Dendritic cell treated with granulocyte-macrophage colony-stimulating factor and Interleukin-4, amounts not matched to agents 40 ng/mL and 50 ng/mL, for 4 days (primary cell): ENCODE results near the gene CREBBP.

ENCODE experiments used
- H3K27ac Mint-ChIP-seq: one replicate; pipeline ENCODE4 v1.8.0; 2022; ENCODE audit warnings: mild to moderate bottlenecking, mixed read lengths
- H3K27me3 Mint-ChIP-seq: one replicate; pipeline ENCODE4 v1.8.0; 2022; ENCODE audit warnings: mild to moderate bottlenecking, mixed read lengths
- H3K36me3 Mint-ChIP-seq: one replicate; pipeline ENCODE4 v1.8.0; 2022; ENCODE audit warnings: low read depth, mixed read lengths
- H3K4me1 Mint-ChIP-seq: one replicate; pipeline ENCODE4 v1.8.0; 2022; ENCODE audit warnings: low read depth, mixed read lengths
- H3K4me3 Mint-ChIP-seq: one replicate; pipeline ENCODE4 v1.8.0; 2022; ENCODE audit warnings: mild to moderate bottlenecking, moderate library complexity, mixed read lengths
- H3K9me3 Mint-ChIP-seq: one replicate; pipeline ENCODE4 v1.8.0; 2022; ENCODE audit warnings: mixed read lengths
- intact Hi-C: fragments of 100-400 bp; cut with micrococcal nuclease; formaldehyde crosslinking; loops from one replicate; pipeline ENCODE4 v1.15.0; 2022

Gene CREBBP

DNA sequence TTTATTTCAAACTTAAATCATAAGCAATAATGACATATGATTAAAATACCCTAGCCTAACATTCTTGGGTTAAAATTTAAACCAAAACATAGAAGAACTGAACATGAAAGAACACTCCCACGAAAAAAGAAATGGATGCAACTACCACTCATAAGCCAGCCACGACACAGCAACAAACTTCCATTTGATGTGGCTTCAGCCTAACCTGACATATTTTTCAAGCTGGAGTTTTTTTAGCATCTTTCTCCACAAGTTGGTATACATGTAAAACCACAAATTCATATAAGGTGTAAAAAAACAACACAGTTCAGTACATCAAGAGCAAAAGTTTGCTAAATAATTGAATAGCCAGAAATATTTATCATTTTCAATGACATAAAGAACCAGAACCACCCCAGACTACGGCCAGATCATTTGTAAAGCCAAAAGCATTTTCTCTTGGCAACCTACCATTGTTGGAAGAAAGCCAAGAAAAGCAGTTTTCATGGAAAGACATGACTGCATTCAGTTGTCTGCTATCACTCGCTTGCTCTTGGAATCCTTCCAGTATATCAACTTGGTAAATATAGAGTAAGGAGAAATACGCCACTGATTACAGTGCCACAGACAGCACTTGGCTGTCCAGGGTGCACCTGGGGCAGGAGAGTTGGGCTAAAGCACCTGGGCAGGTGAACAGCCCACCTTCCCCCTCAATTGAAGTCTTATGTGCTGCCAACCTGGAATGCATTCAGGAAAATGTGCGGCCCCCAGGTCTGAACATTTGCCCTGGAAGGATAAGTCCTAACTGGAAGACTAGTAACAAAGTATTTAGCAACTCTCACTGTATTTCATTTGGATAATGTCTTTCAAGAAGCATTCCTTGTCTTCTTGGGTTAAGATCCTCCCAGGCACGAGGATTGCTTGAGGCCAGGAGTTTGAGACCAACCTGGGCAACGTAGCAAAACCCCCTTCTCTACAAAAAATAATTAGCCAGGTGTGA is 60.5 kb downstream of the CREBBP start:
- Mint-ChIP-seq H3K4me1 (peaks cover 86% of the 10 kb centered on the region), H3K9me3 (no peaks in the 10 kb centered on the region), H3K4me3 (no peak overlapping the region), H3K27ac (no peak overlapping the region), H3K27me3 (no peaks in the 10 kb centered on the region), H3K36me3 (peaks cover 16% of the 10 kb centered on the region)
- intact Hi-C loops: no loop called here

DNA sequence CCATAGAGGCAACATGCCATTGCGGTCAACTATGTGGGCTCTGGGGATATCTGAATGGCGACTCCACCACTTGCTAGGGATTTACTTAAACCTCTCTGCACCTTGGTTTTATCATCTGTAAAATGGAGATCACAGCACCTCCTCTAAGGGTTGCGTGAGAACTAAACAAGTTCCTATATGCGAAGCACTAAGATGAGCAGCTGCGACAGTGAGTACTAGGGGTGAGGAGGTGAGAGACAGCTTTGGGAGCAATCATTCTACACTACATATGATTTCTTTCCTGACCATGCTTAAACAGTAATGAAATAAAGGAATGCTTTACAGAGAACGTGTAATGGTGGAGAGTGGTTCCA is 61.4 kb downstream of the CREBBP start:
- H3K27ac Mint-ChIP-seq: no peak overlapping the region
- H3K9me3 Mint-ChIP-seq: no peaks in the 10 kb centered on the region
- H3K27me3 Mint-ChIP-seq: no peaks in the 10 kb centered on the region
- peaks cover 17% of the 10 kb centered on the region for H3K36me3 Mint-ChIP-seq
- no peak overlapping the region for H3K4me3 Mint-ChIP-seq
- peaks cover 80% of the 10 kb centered on the region for H3K4me1 Mint-ChIP-seq
- intact Hi-C loops: no loop called here

DNA sequence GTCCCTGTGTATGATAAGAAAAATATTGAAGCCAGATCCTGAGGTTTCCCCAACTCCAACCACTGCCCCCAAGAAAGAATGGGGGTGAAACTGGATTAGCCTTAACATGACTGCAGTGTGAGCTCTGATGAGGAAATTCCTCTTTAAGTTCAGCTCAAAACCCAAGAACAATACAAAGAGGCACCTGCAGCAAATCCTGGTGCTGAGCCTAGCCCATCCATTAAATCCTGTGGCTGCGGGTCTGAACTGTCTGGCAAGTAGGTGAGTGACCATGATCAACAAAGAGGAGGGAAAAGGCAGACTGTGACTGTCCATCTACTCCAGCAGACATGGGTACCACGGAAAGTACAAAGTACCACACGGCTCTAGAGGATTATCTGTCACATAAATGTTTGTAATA is 64.2 kb downstream of the CREBBP start:
- no peaks in the 10 kb centered on the region for H3K27me3 Mint-ChIP-seq
- H3K4me1 Mint-ChIP-seq: peaks cover 62% of the 10 kb centered on the region
- intact Hi-C loops: no loop called here
- peak overlapping the region; percentile 60 for H3K27ac Mint-ChIP-seq
- no peaks in the 10 kb centered on the region for H3K9me3 Mint-ChIP-seq
- H3K4me3 Mint-ChIP-seq: no peak overlapping the region
- H3K36me3 Mint-ChIP-seq: peaks cover 20% of the 10 kb centered on the region

DNA sequence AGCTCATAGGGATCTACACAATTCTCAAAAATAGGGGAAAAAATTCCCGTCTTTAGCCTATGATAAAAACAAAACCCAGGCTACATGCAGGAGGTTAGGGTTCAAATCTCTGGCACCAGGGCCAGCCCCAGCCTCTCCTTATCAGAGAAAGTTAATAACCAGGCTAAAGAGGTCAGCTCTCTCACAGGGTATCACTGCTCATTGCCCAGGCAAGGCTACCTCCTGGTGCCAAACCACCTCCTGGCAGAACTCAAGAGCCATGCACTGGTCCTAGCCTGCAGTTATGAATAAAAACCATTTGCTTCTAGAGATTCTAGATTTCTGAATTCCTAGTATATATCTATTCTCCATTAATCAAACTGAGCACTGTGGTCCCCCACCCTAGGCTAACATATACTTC is 65.8 kb downstream of the CREBBP start:
- peaks cover 57% of the 10 kb centered on the region for H3K4me1 Mint-ChIP-seq
- H3K9me3 Mint-ChIP-seq: no peaks in the 10 kb centered on the region
- intact Hi-C loops: no loop called here
- no peaks in the 10 kb centered on the region for H3K27me3 Mint-ChIP-seq
- no peak overlapping the region for H3K4me3 Mint-ChIP-seq
- no peak overlapping the region for H3K27ac Mint-ChIP-seq
- peaks cover 35% of the 10 kb centered on the region for H3K36me3 Mint-ChIP-seq

DNA sequence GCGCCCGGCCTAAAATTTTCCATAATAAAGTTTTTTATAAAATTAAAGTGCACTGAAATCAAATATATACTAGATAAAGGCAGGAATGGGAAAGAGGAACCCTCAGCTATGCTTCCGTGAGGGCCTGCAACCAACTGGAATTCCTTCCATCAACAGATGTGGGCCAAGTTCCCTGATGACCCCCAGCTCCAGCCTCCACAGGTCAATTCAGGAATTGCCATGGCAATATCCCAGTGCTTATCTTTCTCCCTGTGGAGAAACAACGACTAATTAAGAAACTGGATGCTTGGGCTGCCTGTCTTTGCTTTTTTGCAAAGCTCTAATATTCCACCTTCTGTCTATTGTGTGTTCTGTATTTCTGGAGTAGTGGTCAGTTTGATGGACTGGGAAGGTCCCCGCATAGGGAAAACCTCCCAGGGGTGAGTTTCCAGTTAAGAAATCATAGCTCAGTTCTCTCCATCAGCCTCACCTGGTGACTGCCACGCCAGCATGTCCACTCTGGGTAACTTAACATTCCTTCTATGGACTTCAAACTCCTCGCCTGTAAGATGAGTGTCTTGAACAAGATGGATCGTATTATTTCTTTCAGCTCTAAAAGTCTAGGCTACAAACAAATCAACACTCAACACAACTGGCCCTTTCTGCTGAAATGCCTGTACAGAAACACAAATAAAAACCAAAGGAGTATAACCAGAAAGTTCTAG is 67.9 kb downstream of the CREBBP start:
- intact Hi-C loops: no loop called here
- Mint-ChIP-seq H3K27me3 (no peaks in the 10 kb centered on the region), H3K27ac (no peak overlapping the region), H3K9me3 (no peaks in the 10 kb centered on the region), H3K36me3 (peaks cover 56% of the 10 kb centered on the region), H3K4me3 (no peak overlapping the region), H3K4me1 (peaks cover 52% of the 10 kb centered on the region)

DNA sequence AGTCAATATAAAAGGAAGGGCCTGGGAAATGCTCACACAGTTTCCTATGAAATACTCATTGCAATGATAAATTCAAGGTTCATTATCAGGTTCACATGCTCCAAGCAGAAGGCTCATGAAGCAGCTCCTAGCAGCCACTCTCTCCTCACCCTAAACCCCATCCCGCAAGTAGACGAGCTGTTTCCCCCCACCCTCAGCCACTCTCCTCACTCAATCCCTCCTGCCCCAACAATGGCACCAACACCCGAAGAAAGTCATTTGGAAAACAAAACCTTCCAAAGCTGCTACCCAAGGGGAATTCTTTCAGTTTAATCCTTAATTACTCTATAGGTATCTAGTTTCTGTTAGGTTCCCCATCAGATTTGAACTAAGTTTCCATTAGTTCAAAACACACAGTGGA is 69.7 kb downstream of the CREBBP start:
- no peak overlapping the region for H3K27ac Mint-ChIP-seq
- no peaks in the 10 kb centered on the region for H3K27me3 Mint-ChIP-seq
- H3K36me3 Mint-ChIP-seq: peaks cover 68% of the 10 kb centered on the region
- H3K9me3 Mint-ChIP-seq: no peaks in the 10 kb centered on the region
- H3K4me3 Mint-ChIP-seq: no peak overlapping the region
- intact Hi-C loops: no loop called here
- H3K4me1 Mint-ChIP-seq: peaks cover 52% of the 10 kb centered on the region

DNA sequence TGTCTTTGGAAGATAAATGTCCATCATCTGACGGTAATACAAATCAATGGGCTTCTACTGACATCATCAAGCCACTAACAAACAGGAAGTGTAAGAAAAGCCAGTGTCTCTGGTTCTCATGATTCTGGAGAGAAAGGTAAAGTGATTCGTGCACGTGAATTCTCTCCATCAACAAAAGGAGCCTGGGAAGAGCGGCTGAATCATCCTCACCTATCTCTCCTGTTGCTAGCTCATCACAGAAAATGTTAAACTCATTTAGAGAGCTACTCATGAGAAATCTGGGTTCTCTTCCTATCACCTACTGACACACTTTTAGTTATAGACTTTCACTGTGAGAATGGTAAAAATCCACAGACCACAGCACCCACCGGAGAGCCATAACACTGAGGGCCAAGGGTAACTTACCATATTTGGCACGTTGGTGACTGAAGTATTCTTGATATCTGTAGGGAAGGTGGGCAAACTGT is 70.3 kb downstream of the CREBBP start:
- H3K4me1 Mint-ChIP-seq: peaks cover 58% of the 10 kb centered on the region

DNA sequence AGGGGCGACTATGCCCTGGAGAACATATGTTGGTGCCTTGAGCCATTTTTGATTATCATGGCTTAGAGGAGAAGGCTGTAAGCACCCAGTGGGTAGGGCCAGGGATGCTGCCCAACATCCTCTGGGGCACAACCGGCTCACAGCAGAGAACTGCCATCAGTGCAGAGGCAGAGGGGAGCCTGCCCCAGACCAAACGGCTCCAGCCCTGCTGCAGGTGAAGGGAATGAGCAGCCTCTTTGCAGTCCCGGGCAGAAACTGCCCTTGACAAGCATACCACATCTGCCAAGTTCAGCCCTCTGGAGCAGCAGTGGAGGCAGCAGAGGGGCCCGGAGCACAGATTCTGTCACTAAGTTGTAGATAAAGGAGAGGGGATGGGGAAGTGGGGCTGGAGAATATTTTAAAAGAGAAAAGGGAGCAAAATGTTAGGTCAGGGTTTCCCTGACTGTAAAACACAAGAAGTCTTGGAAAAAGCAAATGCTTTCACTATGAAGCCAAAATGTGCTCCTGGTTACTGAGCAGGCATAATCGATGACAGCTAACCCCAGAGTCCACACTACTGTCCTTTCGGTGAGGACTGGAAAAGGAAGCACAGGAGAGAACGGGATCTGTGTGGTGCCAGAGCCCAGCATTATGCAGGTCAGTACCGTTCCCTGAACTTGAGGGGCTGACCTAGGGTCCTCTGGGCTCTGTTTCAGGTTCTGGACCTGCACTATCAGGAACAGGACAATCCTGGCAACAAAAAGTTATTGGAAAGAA is 72.0 kb downstream of the CREBBP start:
- Mint-ChIP-seq H3K4me1 (peaks cover 66% of the 10 kb centered on the region), H3K27me3 (no peaks in the 10 kb centered on the region), H3K27ac (peak overlapping the region; percentile 9), H3K9me3 (no peaks in the 10 kb centered on the region), H3K36me3 (peaks cover 76% of the 10 kb centered on the region), H3K4me3 (no peak overlapping the region)
- intact Hi-C loops: no loop called here

More for the DNA sequence above, 70.3 kb downstream of the CREBBP start:
- Mint-ChIP-seq H3K9me3 (no peaks in the 10 kb centered on the region), H3K27me3 (no peaks in the 10 kb centered on the region), H3K36me3 (peaks cover 73% of the 10 kb centered on the region), H3K4me3 (no peak overlapping the region), H3K27ac (no peak overlapping the region)
- intact Hi-C loops: no loop called here

DNA sequence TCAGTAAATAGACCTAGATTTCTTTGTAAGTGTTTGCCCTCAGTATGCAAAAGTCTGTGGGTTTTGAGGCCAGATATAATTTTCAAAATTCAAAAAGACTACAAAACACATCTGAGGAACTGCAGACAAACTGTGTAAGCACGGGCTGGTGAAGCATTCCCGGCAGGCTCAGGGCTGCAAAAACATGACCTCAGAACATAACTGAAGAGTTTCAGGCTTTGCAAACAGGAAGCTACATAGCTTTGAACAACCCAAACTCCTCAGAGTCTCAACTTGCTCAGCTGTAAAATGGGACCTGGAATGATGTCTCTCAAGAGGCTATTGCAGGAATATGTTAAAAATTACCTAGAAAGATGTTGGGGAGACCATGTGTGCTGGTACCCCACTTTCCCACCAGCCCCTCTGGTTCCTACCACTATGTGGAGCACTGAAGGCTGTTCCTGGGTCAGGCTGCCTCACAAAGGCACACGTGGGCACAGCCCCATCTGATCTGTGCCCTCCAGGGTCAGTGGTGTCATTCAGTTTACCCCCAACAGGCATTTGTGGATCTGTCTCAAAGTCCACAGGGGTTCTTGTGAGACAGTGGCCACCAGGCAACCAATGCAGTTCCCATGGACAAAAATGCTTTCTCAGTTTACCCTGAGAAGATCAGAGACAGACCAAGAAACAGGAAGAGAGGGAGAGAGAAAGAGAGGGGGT is 72.9 kb downstream of the CREBBP start:
- Mint-ChIP-seq H3K27ac (peak overlapping the region; percentile 19), H3K36me3 (peaks cover 75% of the 10 kb centered on the region), H3K9me3 (no peaks in the 10 kb centered on the region), H3K4me3 (no peak overlapping the region), H3K27me3 (no peaks in the 10 kb centered on the region), H3K4me1 (peaks cover 67% of the 10 kb centered on the region)
- intact Hi-C loops: no loop called here

DNA sequence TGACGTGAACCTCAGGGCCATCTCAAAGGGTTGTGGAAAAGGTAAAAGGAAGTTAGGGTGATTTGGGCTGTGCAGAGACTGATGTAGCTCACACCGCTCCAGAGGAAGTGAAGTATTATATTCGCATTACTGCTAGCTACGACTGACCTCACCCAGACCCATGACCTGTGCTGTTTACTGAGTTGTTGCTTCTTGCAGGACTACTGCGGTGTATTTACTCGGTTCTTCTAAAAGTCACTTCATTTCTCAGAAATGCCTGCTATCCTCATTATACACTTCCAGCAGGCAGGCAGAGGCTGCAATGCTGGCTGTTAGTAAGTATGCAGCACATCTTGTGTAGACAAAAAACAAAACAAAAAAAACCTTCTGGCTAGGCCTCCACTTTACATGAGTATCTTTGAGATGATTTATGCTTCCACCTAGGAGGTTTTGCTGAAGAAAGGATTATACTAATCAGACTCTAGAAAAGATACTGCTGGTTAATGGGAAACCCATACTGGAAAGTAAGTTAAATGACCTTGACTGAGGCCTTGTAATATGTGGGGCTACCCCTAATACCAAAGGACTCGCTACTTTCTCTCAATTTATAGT is 76.0 kb downstream of the CREBBP start:
- no peaks in the 10 kb centered on the region for H3K9me3 Mint-ChIP-seq
- peaks cover 77% of the 10 kb centered on the region for H3K4me1 Mint-ChIP-seq
- H3K4me3 Mint-ChIP-seq: no peak overlapping the region
- H3K27me3 Mint-ChIP-seq: no peaks in the 10 kb centered on the region
- no peak overlapping the region for H3K27ac Mint-ChIP-seq
- peaks cover 68% of the 10 kb centered on the region for H3K36me3 Mint-ChIP-seq
- intact Hi-C loops: no loop called here

DNA sequence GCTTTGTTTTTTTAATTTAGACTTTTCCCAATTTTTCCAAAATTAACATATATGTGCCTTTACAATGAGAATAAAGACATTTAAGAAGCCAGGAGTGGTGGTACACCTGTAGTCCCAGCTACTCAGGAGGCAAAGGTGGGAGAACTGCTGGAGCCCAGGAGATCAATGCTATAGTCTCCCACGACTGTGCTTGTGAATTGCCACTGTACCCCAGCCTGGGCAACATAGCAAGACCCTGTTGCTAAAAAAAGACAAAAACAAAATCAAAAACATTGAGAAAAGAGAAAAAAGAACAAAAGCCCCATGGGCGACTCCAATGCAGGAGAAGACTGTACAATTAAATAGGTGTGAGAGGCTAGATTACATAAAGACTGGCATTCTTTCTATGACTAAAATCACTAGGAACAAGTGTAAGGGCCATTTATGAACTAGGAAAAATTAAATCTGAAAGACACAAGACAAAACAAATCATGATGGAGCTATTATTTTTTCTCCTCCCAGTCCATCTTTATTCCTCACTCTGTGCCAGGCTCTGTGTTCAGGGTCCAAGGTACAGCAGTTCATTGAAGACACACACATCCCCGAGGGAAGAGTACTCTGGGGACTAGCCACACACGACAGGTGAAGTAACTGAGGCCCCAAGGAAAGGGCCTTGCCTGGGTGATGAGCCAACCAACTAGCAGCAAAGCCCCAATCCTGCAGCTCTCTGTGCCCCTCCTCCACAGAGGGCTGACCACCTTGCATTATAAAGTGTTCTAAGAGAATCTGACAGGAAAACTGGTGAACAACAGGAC is 79.8 kb downstream of the CREBBP start:
- Mint-ChIP-seq H3K4me1 (peaks cover 62% of the 10 kb centered on the region), H3K9me3 (no peaks in the 10 kb centered on the region), H3K27me3 (no peaks in the 10 kb centered on the region), H3K36me3 (peaks cover 31% of the 10 kb centered on the region), H3K27ac (no peak overlapping the region), H3K4me3 (no peak overlapping the region)
- intact Hi-C loops: no loop called here

DNA sequence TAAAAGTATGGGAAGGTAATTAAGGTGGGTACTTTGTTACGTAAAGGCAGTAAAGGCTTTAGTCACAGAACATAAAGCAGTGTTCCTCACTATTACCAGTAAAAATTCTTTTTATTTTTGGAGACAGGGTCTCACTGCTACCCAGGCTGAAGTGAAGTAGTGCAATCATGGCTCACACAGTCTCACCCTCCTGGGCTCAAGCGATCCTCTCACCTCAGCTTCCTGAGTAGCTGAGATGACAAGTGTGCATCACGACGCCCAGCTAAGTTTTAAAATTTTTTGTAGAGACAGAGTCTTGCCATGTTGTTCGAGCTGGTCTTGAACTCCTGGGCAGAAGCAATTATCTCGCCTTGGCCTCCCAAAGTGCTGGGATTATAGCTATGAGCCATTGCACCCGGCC is 80.5 kb downstream of the CREBBP start:
- no peaks in the 10 kb centered on the region for H3K9me3 Mint-ChIP-seq

More for the DNA sequence above, 80.5 kb downstream of the CREBBP start:
- Mint-ChIP-seq H3K4me1 (peaks cover 57% of the 10 kb centered on the region), H3K27ac (no peak overlapping the region), H3K27me3 (no peaks in the 10 kb centered on the region), H3K4me3 (no peak overlapping the region), H3K36me3 (peaks cover 24% of the 10 kb centered on the region)
- intact Hi-C loops: no loop called here
